T-helper 9 cell (primary cell): Measurements from ENCODE around the gene TSPO.
"Not testable (repeated sequence)": the region's sequence is repeated elsewhere in the genome, so short reads cannot be mapped to it uniquely, and the experiment has no call there.

Source experiments
- DNase-seq: peaks from one replicate; pipeline ENCODE4 v3.0.0-alpha.2; 2020

Gene TSPO

GRCh38 chr22:43131773-43132501 lies 19.4 kb upstream of the TSPO start:
- no peak for DNase-seq

GRCh38 chr22:43133401-43133800 lies 18.0 kb upstream of the TSPO start:
- DNase-seq, result no peak

GRCh38 chr22:43134553-43134952 lies 16.8 kb upstream of the TSPO start:
- DNase-seq, result no peak

- no peak for DNase-seq
Observed at GRCh38 chr22:43135565-43135964, 15.8 kb upstream of the TSPO start.

GRCh38 chr22:43136255-43136654 lies 15.1 kb upstream of the TSPO start:
- DNase-seq, result no peak

GRCh38 chr22:43136801-43137200 lies 14.6 kb upstream of the TSPO start:
- no peak for DNase-seq

- peak; percentile 69 for DNase-seq
Observed at GRCh38 chr22:43142880-43143562, 8.3 kb upstream of the TSPO start, which contains the start of gene MCAT. TSS of gene MCAT (minus strand) at chr22:43143398. CDS start at chr22:43143348, 50 bp downstream.

- no peak for DNase-seq
Observed at GRCh38 chr22:43144949-43145348, 6.4 kb upstream of the TSPO start.

- DNase-seq, result not testable (repeated sequence)
Observed at GRCh38 chr22:43145371-43145770, 6.0 kb upstream of the TSPO start.

GRCh38 chr22:43146332-43146731 lies 5.0 kb upstream of the TSPO start:
- not testable (repeated sequence) for DNase-seq

GRCh38 chr22:43147821-43148220 lies 3.5 kb upstream of the TSPO start:
- DNase-seq, result no peak

GRCh38 chr22:43148581-43148980 lies 2.8 kb upstream of the TSPO start:
- no peak for DNase-seq

- DNase-seq, result no peak
Observed at GRCh38 chr22:43150731-43151206, 590 bp upstream of the TSPO start.

- no peak for DNase-seq
Observed at GRCh38 chr22:43152003-43152356, 621 bp downstream of the TSPO start.

GRCh38 chr22:43152357-43153071 lies 1.2 kb downstream of the TSPO start:
- DNase-seq, result peak; percentile 41

- no peak for DNase-seq
Observed at GRCh38 chr22:43153899-43154298, 2.5 kb downstream of the TSPO start.

- no peak for DNase-seq
Observed at GRCh38 chr22:43154887-43155536, 3.7 kb downstream of the TSPO start.

GRCh38 chr22:43155789-43156188 lies 4.4 kb downstream of the TSPO start:
- no peak for DNase-seq

- no peak for DNase-seq
Observed at GRCh38 chr22:43156413-43156812, 5.1 kb downstream of the TSPO start.

GRCh38 chr22:43157874-43158546 lies 6.7 kb downstream of the TSPO start:
- no peak for DNase-seq

- DNase-seq, result no peak
Observed at GRCh38 chr22:43158778-43159483, 7.6 kb downstream of the TSPO start.
